Ishikawa (cell line): ENCODE results near the gene LIMD2.

Experiments used
- CEBPB ChIP-seq: IDR thresholded peaks from 2 replicates; pipeline ENCODE4 v1.6.1; 2012
- CREB1 ChIP-seq: IDR thresholded peaks from 2 replicates; pipeline ENCODE4 v1.6.1; 2012; ENCODE audit warnings: low read depth
- EGR1 ChIP-seq: IDR thresholded peaks from 2 replicates; pipeline ENCODE4 v1.6.1; 2012
- EP300 ChIP-seq: IDR thresholded peaks from 2 replicates; pipeline ENCODE4 v1.6.1; 2012; ENCODE audit warnings: borderline replicate concordance
- NFIC ChIP-seq: IDR thresholded peaks from 2 replicates; pipeline ENCODE4 v1.6.1; 2012
- RAD21 ChIP-seq: IDR thresholded peaks from 2 replicates; pipeline ENCODE4 v1.6.1; 2012; ENCODE audit warnings: low read depth
- TAF1 ChIP-seq: IDR thresholded peaks from 2 replicates; pipeline ENCODE4 v1.6.1; 2012; ENCODE audit warnings: low read depth, mild to moderate bottlenecking
- TF ChIP-seq, protein P1 (sequence below): IDR thresholded peaks from 2 replicates; pipeline ENCODE4 v1.6.1; 2012; ENCODE audit warnings: low read depth, mild to moderate bottlenecking
- TF ChIP-seq, protein P2 (sequence below): IDR thresholded peaks from 2 replicates; pipeline ENCODE4 v1.6.1; 2012
- TF ChIP-seq, protein P3 (sequence below): IDR thresholded peaks from 2 replicates; pipeline ENCODE4 v1.6.1; 2012

DNA sequence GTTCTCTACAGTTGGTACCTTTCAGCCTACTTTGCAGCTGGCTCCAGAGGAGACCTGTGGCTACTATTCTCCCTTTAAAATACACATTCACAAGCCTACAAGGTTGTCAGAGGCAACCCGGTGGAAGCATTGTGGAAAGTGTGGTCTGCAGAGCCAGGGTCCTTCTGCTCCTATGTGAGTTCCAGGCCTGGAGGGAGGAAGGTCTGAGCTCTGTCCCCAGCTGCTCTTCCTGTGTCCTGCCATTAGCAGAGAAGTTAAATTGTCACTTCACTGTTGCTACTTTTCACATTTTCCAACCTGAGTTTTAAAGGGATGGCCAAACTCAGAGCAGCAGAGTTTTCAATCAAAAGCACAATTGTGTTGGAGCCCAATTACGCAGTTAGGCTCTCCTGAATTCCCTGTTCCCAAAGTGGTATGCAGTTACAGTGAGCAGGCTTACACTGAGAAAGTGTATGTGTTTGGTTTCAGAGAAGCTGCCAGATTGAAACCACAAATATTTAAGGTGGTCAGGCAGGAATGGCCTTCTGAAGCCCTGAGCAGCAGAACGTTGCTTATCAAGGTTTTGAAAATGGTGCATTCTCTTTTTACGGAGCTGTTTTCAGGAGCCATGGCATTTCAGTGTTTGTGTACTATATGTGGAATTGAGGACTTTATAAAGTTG, 52.7 kb downstream of the LIMD2 start:
- no peak for TF ChIP-seq TAF1
- TF ChIP-seq CEBPB, result no peak
- no peak for TF ChIP-seq EGR1
- TF ChIP-seq NFIC, result no peak
- TF ChIP-seq, protein P1, sequence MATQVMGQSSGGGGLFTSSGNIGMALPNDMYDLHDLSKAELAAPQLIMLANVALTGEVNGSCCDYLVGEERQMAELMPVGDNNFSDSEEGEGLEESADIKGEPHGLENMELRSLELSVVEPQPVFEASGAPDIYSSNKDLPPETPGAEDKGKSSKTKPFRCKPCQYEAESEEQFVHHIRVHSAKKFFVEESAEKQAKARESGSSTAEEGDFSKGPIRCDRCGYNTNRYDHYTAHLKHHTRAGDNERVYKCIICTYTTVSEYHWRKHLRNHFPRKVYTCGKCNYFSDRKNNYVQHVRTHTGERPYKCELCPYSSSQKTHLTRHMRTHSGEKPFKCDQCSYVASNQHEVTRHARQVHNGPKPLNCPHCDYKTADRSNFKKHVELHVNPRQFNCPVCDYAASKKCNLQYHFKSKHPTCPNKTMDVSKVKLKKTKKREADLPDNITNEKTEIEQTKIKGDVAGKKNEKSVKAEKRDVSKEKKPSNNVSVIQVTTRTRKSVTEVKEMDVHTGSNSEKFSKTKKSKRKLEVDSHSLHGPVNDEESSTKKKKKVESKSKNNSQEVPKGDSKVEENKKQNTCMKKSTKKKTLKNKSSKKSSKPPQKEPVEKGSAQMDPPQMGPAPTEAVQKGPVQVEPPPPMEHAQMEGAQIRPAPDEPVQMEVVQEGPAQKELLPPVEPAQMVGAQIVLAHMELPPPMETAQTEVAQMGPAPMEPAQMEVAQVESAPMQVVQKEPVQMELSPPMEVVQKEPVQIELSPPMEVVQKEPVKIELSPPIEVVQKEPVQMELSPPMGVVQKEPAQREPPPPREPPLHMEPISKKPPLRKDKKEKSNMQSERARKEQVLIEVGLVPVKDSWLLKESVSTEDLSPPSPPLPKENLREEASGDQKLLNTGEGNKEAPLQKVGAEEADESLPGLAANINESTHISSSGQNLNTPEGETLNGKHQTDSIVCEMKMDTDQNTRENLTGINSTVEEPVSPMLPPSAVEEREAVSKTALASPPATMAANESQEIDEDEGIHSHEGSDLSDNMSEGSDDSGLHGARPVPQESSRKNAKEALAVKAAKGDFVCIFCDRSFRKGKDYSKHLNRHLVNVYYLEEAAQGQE, result no peak
- TF ChIP-seq, protein P2, sequence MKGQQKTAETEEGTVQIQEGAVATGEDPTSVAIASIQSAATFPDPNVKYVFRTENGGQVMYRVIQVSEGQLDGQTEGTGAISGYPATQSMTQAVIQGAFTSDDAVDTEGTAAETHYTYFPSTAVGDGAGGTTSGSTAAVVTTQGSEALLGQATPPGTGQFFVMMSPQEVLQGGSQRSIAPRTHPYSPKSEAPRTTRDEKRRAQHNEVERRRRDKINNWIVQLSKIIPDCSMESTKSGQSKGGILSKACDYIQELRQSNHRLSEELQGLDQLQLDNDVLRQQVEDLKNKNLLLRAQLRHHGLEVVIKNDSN, result no peak
- TF ChIP-seq EP300, result no peak
- no peak for TF ChIP-seq RAD21
- TF ChIP-seq CREB1, result no peak
- TF ChIP-seq, protein P3, sequence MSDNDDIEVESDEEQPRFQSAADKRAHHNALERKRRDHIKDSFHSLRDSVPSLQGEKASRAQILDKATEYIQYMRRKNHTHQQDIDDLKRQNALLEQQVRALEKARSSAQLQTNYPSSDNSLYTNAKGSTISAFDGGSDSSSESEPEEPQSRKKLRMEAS, result no peak
